Left kidney (tissue), 2 donors: ENCODE measurements around the gene SPATS2L. TPM values are rescaled to one million over a fixed set of nuclear protein-coding genes. Genes with fewer than 3 reads are reported as not detected.

Experiments
- DNase-seq: peaks from one replicate; pipeline ENCODE4 v3.0.0-alpha.2; 2013
- polyA plus RNA-seq: library from polyadenylated mRNA; unstranded; fragments of 120-200 nt; gene quantifications from one replicate; pipeline ENCODE4 v1.2.1, GENCODE V29; 2013; ENCODE audit not compliant: insufficient read length

The SPATS2L gene
- polyA plus RNA-seq, 1 donor, result 126 TPM

GRCh38 chr2:200466425-200467418 is 160.2 kb downstream of the SPATS2L start:
- DNase-seq, result no peak

- no peak for DNase-seq
Observed at GRCh38 chr2:200467806-200468681, 161.6 kb downstream of the SPATS2L start.

- DNase-seq, result no peak
Observed at GRCh38 chr2:200469708-200470211, 163.3 kb downstream of the SPATS2L start.

GRCh38 chr2:200470230-200470629 is 163.7 kb downstream of the SPATS2L start:
- no peak for DNase-seq

- no peak for DNase-seq
Observed at GRCh38 chr2:200471324-200471848, 164.9 kb downstream of the SPATS2L start.

- no peak for DNase-seq
Observed at GRCh38 chr2:200471928-200472645, 165.6 kb downstream of the SPATS2L start.

- DNase-seq, result no peak
Observed at GRCh38 chr2:200472853-200473464, 166.5 kb downstream of the SPATS2L start.

GRCh38 chr2:200475795-200476194 is 169.3 kb downstream of the SPATS2L start:
- no peak for DNase-seq

- no peak for DNase-seq
Observed at GRCh38 chr2:200476836-200477235, 170.3 kb downstream of the SPATS2L start.

GRCh38 chr2:200477667-200478131 is 171.2 kb downstream of the SPATS2L start:
- DNase-seq, result no peak

GRCh38 chr2:200479692-200480265 is 173.3 kb downstream of the SPATS2L start:
- no peak for DNase-seq

GRCh38 chr2:200482194-200482593 is 175.7 kb downstream of the SPATS2L start:
- no peak for DNase-seq

- DNase-seq, result no peak
Observed at GRCh38 chr2:200483729-200484198, 177.3 kb downstream of the SPATS2L start.

GRCh38 chr2:200484934-200485333 is 178.4 kb downstream of the SPATS2L start:
- no peak for DNase-seq

GRCh38 chr2:200486529-200486928 is 180.0 kb downstream of the SPATS2L start:
- DNase-seq, result no peak

GRCh38 chr2:200488169-200488568 is 181.7 kb downstream of the SPATS2L start:
- no peak for DNase-seq

- DNase-seq, result no peak
Observed at GRCh38 chr2:200490001-200490400, 183.5 kb downstream of the SPATS2L start.

GRCh38 chr2:200492656-200493055 is 186.2 kb downstream of the SPATS2L start:
- DNase-seq, result no peak

GRCh38 chr2:200494048-200494447 is 187.6 kb downstream of the SPATS2L start:
- no peak for DNase-seq

- no peak for DNase-seq
Observed at GRCh38 chr2:200496696-200497095, 190.2 kb downstream of the SPATS2L start.
